Stimulated activated CD4-positive, alpha-beta T cell treated with anti-CD3 and anti-CD28 coated beads, Interleukin-4, amount 100 ng/mL, for 1 hour (primary cell): Measurements from ENCODE around the gene FAR1.
"Not testable (repeated sequence)": the region's sequence is repeated elsewhere in the genome, so short reads cannot be mapped to it uniquely, and the experiment has no call there.

Experiments used
- DNase-seq: peaks from one replicate; pipeline ENCODE4 v3.0.0-alpha.2; 2020

The FAR1 gene

GRCh38 chr11:13718394-13718793 is 49.9 kb downstream of the FAR1 start:
- no peak for DNase-seq

GRCh38 chr11:13720940-13721339 is 52.5 kb downstream of the FAR1 start:
- no peak for DNase-seq

GRCh38 chr11:13721760-13722159 is 53.3 kb downstream of the FAR1 start:
- no peak for DNase-seq

GRCh38 chr11:13726456-13726855 is 58.0 kb downstream of the FAR1 start:
- no peak for DNase-seq

GRCh38 chr11:13728076-13728475 is 59.6 kb downstream of the FAR1 start:
- no peak for DNase-seq

- DNase-seq: no peak
Measured at GRCh38 chr11:13734530-13734929, 66.1 kb downstream of the FAR1 start.

GRCh38 chr11:13745165-13745564 is 76.7 kb downstream of the FAR1 start:
- DNase-seq: no peak

GRCh38 chr11:13753316-13753715 is 84.8 kb downstream of the FAR1 start:
- DNase-seq: not testable (repeated sequence)

- DNase-seq: no peak
Measured at GRCh38 chr11:13759050-13759449, 90.6 kb downstream of the FAR1 start.

- no peak for DNase-seq
Measured at GRCh38 chr11:13760115-13760514, 91.6 kb downstream of the FAR1 start.

GRCh38 chr11:13761250-13761649 is 92.8 kb downstream of the FAR1 start:
- no peak for DNase-seq

GRCh38 chr11:13761716-13762115 is 93.2 kb downstream of the FAR1 start:
- no peak for DNase-seq

GRCh38 chr11:13762718-13763117 is 94.2 kb downstream of the FAR1 start:
- DNase-seq: no peak

- DNase-seq: no peak
Measured at GRCh38 chr11:13763341-13763740, 94.9 kb downstream of the FAR1 start.

GRCh38 chr11:13765886-13766285 is 97.4 kb downstream of the FAR1 start:
- DNase-seq: no peak

GRCh38 chr11:13767471-13767870 is 99.0 kb downstream of the FAR1 start:
- no peak for DNase-seq

GRCh38 chr11:13769188-13769587 is 100.7 kb downstream of the FAR1 start:
- no peak for DNase-seq

- DNase-seq: no peak
Measured at GRCh38 chr11:13771151-13771550, 102.7 kb downstream of the FAR1 start.

- DNase-seq: no peak
Measured at GRCh38 chr11:13772223-13773046, 104.0 kb downstream of the FAR1 start.

- no peak for DNase-seq
Measured at GRCh38 chr11:13775471-13775870, 107.0 kb downstream of the FAR1 start.

- DNase-seq: peak; percentile 6
Measured at GRCh38 chr11:13776134-13776815, 107.8 kb downstream of the FAR1 start.

GRCh38 chr11:13777341-13777985 is 109.0 kb downstream of the FAR1 start:
- no peak for DNase-seq

GRCh38 chr11:13778345-13778744 is 109.9 kb downstream of the FAR1 start:
- no peak for DNase-seq

GRCh38 chr11:13781153-13781552 is 112.7 kb downstream of the FAR1 start:
- no peak for DNase-seq
